Astrocyte (in vitro differentiated cells and primary cell): Measurements from ENCODE around the gene DPEP1. TPM values are rescaled to one million over a fixed set of nuclear protein-coding genes. Genes with fewer than 3 reads are reported as not detected.

Experiments
- DNase-seq: peaks from one replicate; pipeline ENCODE4 v3.0.0-alpha.2; 2010; ENCODE audit warnings: low read depth
- FAIRE-seq: peaks from 2 replicates; lab custom pipeline; 2011; peaks lifted over from hg19 to GRCh38; lab: Jason Lieb, UNC
- H2AFZ ChIP-seq: 2 replicates; pipeline ENCODE4 v1.6.0; 2012; ENCODE audit warnings: low read depth, low read length, inconsistent platforms
- H3K27ac ChIP-seq: 2 replicates; pipeline ENCODE4 v1.5.1; 2011; ENCODE audit warnings: low read depth, low read length, inconsistent platforms
- H3K27me3 ChIP-seq: 2 replicates; pipeline ENCODE4 v1.6.0; 2011; ENCODE audit warnings: low read length, inconsistent platforms; ENCODE audit not compliant: insufficient read depth
- H3K36me3 ChIP-seq: 2 replicates; pipeline ENCODE4 v1.5.1; 2011; ENCODE audit warnings: low read length, inconsistent platforms; ENCODE audit not compliant: insufficient read depth
- H3K4me1 ChIP-seq: 2 replicates; pipeline ENCODE4 v1.5.1; 2011; ENCODE audit warnings: low read length, inconsistent platforms; ENCODE audit not compliant: insufficient read depth
- H3K4me2 ChIP-seq: 2 replicates; pipeline ENCODE4 v1.6.0; 2012; ENCODE audit warnings: low read length, inconsistent platforms
- H3K4me3 ChIP-seq: 2 replicates; pipeline ENCODE4 v1.5.1; 2011; ENCODE audit warnings: low read depth, mild to moderate bottlenecking, low read length, inconsistent platforms; ENCODE audit not compliant: insufficient read depth
- H3K79me2 ChIP-seq: 2 replicates; pipeline ENCODE4 v1.6.0; 2012; ENCODE audit warnings: mild to moderate bottlenecking, low read length, inconsistent platforms; ENCODE audit not compliant: insufficient read depth
- H3K9ac ChIP-seq: 2 replicates; pipeline ENCODE4 v1.6.0; 2012; ENCODE audit warnings: mild to moderate bottlenecking, low read length, inconsistent platforms
- H3K9me3 ChIP-seq: 2 replicates; pipeline ENCODE4 v1.5.1; 2012; ENCODE audit warnings: low read depth, mild to moderate bottlenecking, low read length, inconsistent platforms; ENCODE audit not compliant: insufficient read depth
- H4K20me1 ChIP-seq: 2 replicates; pipeline ENCODE4 v1.6.0; 2012; ENCODE audit warnings: low read length, inconsistent platforms; ENCODE audit not compliant: insufficient read depth
- H3K27ac Mint-ChIP-seq: one replicate; pipeline ENCODE4 v1.8.0; 2021; ENCODE audit warnings: mild to moderate bottlenecking, mixed read lengths; ENCODE audit not compliant: unreplicated experiment
- H3K27me3 Mint-ChIP-seq: one replicate; pipeline ENCODE4 v1.8.0; 2021; ENCODE audit warnings: low read depth, mixed read lengths; ENCODE audit not compliant: unreplicated experiment
- H3K36me3 Mint-ChIP-seq: one replicate; pipeline ENCODE4 v1.8.0; 2021; ENCODE audit warnings: low read depth, mixed read lengths; ENCODE audit not compliant: unreplicated experiment
- H3K4me1 Mint-ChIP-seq: one replicate; pipeline ENCODE4 v1.8.0; 2021; ENCODE audit warnings: low read depth, mixed read lengths; ENCODE audit not compliant: unreplicated experiment
- H3K4me3 Mint-ChIP-seq: one replicate; pipeline ENCODE4 v1.8.0; 2021; ENCODE audit warnings: mild to moderate bottlenecking, moderate library complexity, mixed read lengths; ENCODE audit not compliant: unreplicated experiment
- H3K9me3 Mint-ChIP-seq: one replicate; pipeline ENCODE4 v1.8.0; 2021; ENCODE audit warnings: mild to moderate bottlenecking, mixed read lengths; ENCODE audit not compliant: unreplicated experiment
- CTCF ChIP-seq: IDR thresholded peaks from 2 replicates; pipeline ENCODE4 v1.5.1; 2011; ENCODE audit warnings: low read depth, mild to moderate bottlenecking, inconsistent platforms, low read length, moderate library complexity; ENCODE audit not compliant: insufficient read depth
- EZH2 ChIP-seq: IDR thresholded peaks from 2 replicates; pipeline ENCODE4 v1.6.1; 2012; ENCODE audit warnings: mild to moderate bottlenecking, low read length, inconsistent platforms; ENCODE audit not compliant: insufficient read depth
- total RNA-seq: library from RNA; stranded (reverse); gene quantifications from 2 replicates; pipeline ENCODE4 v1.2.1, GENCODE V29; 2021

The DPEP1 gene
- total RNA-seq, 1 donor from 2014 or later: 0.11 TPM

- Histone ChIP-seq H3K9ac (no peak overlapping the region), H3K36me3 (no peaks in the 10 kb centered on the region), H3K27me3 (peaks cover 6% of the 10 kb centered on the region), H3K4me2 (no peak overlapping the region), H2AFZ (no peak overlapping the region), H3K27ac (no peak overlapping the region), H3K4me1 (peaks cover 16% of the 10 kb centered on the region), H3K9me3 (no peaks in the 10 kb centered on the region), H3K79me2 (no peaks in the 10 kb centered on the region), H3K4me3 (no peak overlapping the region), H4K20me1 (peaks cover 2% of the 10 kb centered on the region)
- FAIRE-seq (no peak), DNase-seq (no peak)
- Mint-ChIP-seq H3K27ac (no peak overlapping the region), H3K36me3 (no peaks in the 10 kb centered on the region), H3K27me3 (peaks cover 26% of the 10 kb centered on the region), H3K9me3 (no peaks in the 10 kb centered on the region), H3K4me3 (no peak overlapping the region), H3K4me1 (peaks cover 8% of the 10 kb centered on the region)
- TF ChIP-seq CTCF: no peak
- TF ChIP-seq EZH2: no peak
These were observed 23.2 kb downstream of the DPEP1 start for GRCh38 chr16:89636663-89637062.

- H3K27ac Mint-ChIP-seq: no peak overlapping the region
- Histone ChIP-seq H3K9me3 (no peaks in the 10 kb centered on the region), H2AFZ (no peak overlapping the region), H3K79me2 (no peaks in the 10 kb centered on the region), H3K4me1 (peaks cover 16% of the 10 kb centered on the region), H3K27ac (no peak overlapping the region), H3K27me3 (peaks cover 6% of the 10 kb centered on the region), H3K4me2 (no peak overlapping the region), H3K36me3 (no peaks in the 10 kb centered on the region), H3K9ac (no peak overlapping the region), H4K20me1 (peaks cover 2% of the 10 kb centered on the region), H3K4me3 (no peak overlapping the region)
- peaks cover 8% of the 10 kb centered on the region for H3K4me1 Mint-ChIP-seq
- FAIRE-seq: no peak
- no peak overlapping the region for H3K4me3 Mint-ChIP-seq
- DNase-seq: no peak
- H3K36me3 Mint-ChIP-seq: no peaks in the 10 kb centered on the region
- H3K9me3 Mint-ChIP-seq: no peaks in the 10 kb centered on the region
- TF ChIP-seq EZH2 (no peak), CTCF (no peak)
- peaks cover 23% of the 10 kb centered on the region for H3K27me3 Mint-ChIP-seq
These were observed 23.9 kb downstream of the DPEP1 start for GRCh38 chr16:89637379-89637778.

GRCh38 chr16:89638455-89638854, 25.0 kb downstream of the DPEP1 start:
- no peak overlapping the region for H3K4me2 ChIP-seq
- H3K36me3 Mint-ChIP-seq: no peaks in the 10 kb centered on the region
- no peak overlapping the region for H3K27ac Mint-ChIP-seq
- H3K4me3 Mint-ChIP-seq: no peak overlapping the region
- no peak for TF ChIP-seq EZH2
- no peak for TF ChIP-seq CTCF
- no peak overlapping the region for H3K9ac ChIP-seq
- H4K20me1 ChIP-seq: peaks cover 8% of the 10 kb centered on the region
- no peaks in the 10 kb centered on the region for H3K36me3 ChIP-seq
- no peak for DNase-seq
- FAIRE-seq: no peak
- no peak overlapping the region for H3K4me3 ChIP-seq
- peaks cover 8% of the 10 kb centered on the region for H3K4me1 Mint-ChIP-seq
- H2AFZ ChIP-seq: no peak overlapping the region
- H3K27me3 Mint-ChIP-seq: peaks cover 18% of the 10 kb centered on the region
- H3K4me1 ChIP-seq: peaks cover 5% of the 10 kb centered on the region
- H3K9me3 Mint-ChIP-seq: no peaks in the 10 kb centered on the region
- H3K27ac ChIP-seq: no peak overlapping the region
- H3K27me3 ChIP-seq: peaks cover 6% of the 10 kb centered on the region
- H3K9me3 ChIP-seq: no peaks in the 10 kb centered on the region
- no peaks in the 10 kb centered on the region for H3K79me2 ChIP-seq
